Glutamatergic neuron (in vitro differentiated cells): ENCODE measurements around the gene POLD3. TPM values are rescaled to one million over a fixed set of nuclear protein-coding genes. Genes with fewer than 3 reads are reported as not detected.

Experiments used
- DNase-seq: peaks from one replicate; pipeline ENCODE4 v3.0.0; 2022
- H3K27ac Mint-ChIP-seq: one replicate; pipeline ENCODE4 v1.8.0; 2020; ENCODE audit warnings: mild to moderate bottlenecking, mixed read lengths, inconsistent platforms; ENCODE audit not compliant: unreplicated experiment
- H3K27me3 Mint-ChIP-seq: one replicate; pipeline ENCODE4 v1.8.0; 2020; ENCODE audit warnings: mild to moderate bottlenecking, moderate library complexity, mixed read lengths, inconsistent platforms; ENCODE audit not compliant: unreplicated experiment
- H3K36me3 Mint-ChIP-seq: one replicate; pipeline ENCODE4 v1.8.0; 2020; ENCODE audit warnings: mild to moderate bottlenecking, mixed read lengths, inconsistent platforms; ENCODE audit not compliant: unreplicated experiment
- H3K4me1 Mint-ChIP-seq: one replicate; pipeline ENCODE4 v1.8.0; 2020; ENCODE audit warnings: mild to moderate bottlenecking, low read depth, mixed read lengths, inconsistent platforms; ENCODE audit not compliant: unreplicated experiment
- H3K4me3 Mint-ChIP-seq: one replicate; pipeline ENCODE4 v1.8.0; 2020; ENCODE audit warnings: mild to moderate bottlenecking, mixed read lengths, inconsistent platforms; ENCODE audit not compliant: unreplicated experiment
- H3K9me3 Mint-ChIP-seq: one replicate; pipeline ENCODE4 v1.8.0; 2020; ENCODE audit warnings: mild to moderate bottlenecking, moderate library complexity, mixed read lengths, inconsistent platforms; ENCODE audit not compliant: unreplicated experiment
- total RNA-seq: library from RNA; stranded (reverse); fragmentation: NEBNext Ultra II Directional; extraction: Animal tissue kit (Norgen Biotek cat#: 25700); gene quantifications from one replicate; pipeline ENCODE4 v1.2.1, GENCODE V29; 2021; ENCODE audit not compliant: unreplicated experiment
- TF ChIP-seq, protein P1 (sequence below): fragments of 200-600 bp; sonication (generic); IDR thresholded peaks from one replicate; pipeline ENCODE4 v1.5.0; 2021; ENCODE audit not compliant: partially characterized antibody, unreplicated experiment

POLD3 gene
- total RNA-seq, 1 donor from 2014 or later = 9.0 TPM

DNA sequence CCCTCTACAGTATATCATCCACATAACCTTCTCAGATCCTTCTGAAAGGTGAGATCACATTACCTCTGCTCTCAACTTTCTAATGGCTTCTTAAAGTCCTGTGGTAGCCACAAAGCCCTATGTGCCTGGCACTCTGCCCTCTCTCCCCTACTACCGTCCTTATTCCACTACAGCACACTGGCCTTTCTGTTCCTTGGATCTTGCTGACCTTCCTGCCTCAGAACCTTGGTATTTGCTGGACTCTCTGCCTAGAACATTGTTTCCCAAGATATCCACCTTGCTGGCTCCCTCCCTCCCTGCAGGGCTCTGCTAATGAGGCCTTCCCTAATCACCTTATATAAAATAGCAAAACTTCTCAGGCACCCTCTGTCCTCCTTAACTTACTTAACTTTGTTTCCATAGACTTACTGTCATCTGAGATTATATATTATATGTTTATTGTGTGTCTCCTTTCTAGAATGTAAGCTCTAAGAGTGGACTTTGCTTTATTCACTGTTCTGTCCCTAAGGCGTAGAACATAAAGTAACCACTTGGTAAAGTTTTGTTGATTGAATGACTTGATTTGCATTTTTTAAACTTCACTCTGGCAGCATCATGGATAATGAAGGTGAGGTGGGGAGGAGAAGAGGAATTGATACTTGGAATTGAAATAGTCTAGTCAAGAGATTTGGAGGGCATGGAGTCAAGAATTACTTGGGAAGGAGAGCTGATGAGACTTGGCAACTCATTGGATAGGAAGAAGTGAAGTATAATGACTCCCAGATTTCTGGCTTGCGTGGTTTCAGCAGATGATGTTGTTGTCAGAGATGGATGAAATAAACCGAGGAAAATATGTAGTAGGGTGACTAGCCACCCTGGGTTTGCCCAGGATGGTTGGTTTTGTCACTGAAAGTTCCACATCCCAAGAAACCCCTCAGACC, 10.5 kb downstream of the POLD3 start:
- no peak overlapping the region for H3K4me3 Mint-ChIP-seq
- no peak for DNase-seq

DNA sequence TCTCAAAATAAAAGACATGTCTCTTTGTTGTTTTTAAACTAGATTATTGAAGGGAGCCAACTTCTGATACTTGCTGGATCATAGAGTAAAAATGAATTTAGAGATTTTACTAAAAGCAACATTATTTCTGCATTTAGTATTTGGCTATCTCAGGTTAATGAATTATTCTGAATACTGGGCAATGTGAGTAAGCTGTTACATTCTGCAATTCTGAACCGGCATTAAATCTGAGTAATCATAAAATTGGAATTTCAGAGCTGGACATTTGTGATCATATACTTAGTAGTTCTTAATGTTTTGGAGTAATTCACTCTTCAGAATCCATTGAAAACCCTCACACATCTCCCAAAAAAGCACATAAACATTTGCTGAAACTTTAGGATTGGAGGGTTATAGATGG, 11.5 kb downstream of the POLD3 start:
- Mint-ChIP-seq H3K9me3 (no peaks in the 10 kb centered on the region), H3K27ac (no peak overlapping the region), H3K4me3 (no peak overlapping the region)

More for the DNA sequence above, 10.5 kb downstream of the POLD3 start:
- no peaks in the 10 kb centered on the region for H3K9me3 Mint-ChIP-seq
- H3K36me3 Mint-ChIP-seq = no peaks in the 10 kb centered on the region
- TF ChIP-seq, protein P1, sequence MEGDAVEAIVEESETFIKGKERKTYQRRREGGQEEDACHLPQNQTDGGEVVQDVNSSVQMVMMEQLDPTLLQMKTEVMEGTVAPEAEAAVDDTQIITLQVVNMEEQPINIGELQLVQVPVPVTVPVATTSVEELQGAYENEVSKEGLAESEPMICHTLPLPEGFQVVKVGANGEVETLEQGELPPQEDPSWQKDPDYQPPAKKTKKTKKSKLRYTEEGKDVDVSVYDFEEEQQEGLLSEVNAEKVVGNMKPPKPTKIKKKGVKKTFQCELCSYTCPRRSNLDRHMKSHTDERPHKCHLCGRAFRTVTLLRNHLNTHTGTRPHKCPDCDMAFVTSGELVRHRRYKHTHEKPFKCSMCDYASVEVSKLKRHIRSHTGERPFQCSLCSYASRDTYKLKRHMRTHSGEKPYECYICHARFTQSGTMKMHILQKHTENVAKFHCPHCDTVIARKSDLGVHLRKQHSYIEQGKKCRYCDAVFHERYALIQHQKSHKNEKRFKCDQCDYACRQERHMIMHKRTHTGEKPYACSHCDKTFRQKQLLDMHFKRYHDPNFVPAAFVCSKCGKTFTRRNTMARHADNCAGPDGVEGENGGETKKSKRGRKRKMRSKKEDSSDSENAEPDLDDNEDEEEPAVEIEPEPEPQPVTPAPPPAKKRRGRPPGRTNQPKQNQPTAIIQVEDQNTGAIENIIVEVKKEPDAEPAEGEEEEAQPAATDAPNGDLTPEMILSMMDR = no peak
- no peak overlapping the region for H3K27ac Mint-ChIP-seq
- H3K4me1 Mint-ChIP-seq = no peaks in the 10 kb centered on the region
- no peaks in the 10 kb centered on the region for H3K27me3 Mint-ChIP-seq

DNA sequence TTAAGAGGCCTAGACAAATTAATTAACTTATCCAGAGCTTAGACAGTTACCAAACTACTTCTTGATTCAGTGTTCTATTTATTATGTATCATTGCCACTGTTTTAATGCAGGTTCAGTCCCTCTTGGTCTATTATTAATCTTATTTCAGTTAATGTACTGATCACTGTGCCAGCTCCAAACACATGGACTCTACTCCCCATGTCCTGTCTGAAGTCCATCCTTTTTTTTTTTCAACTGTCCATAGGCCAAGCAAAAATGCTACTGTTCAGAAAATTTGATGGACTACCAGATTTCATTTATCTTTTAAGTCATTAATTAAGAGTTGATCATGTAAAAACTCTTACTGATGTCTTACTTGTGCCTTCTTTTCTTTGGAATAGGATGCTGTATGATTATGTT, 11.9 kb downstream of the POLD3 start:
- no peaks in the 10 kb centered on the region for H3K36me3 Mint-ChIP-seq
- no peaks in the 10 kb centered on the region for H3K9me3 Mint-ChIP-seq
- H3K4me1 Mint-ChIP-seq = peaks cover 4% of the 10 kb centered on the region
- H3K4me3 Mint-ChIP-seq = no peak overlapping the region
- no peak for DNase-seq
- TF ChIP-seq, protein P1 = no peak
- H3K27ac Mint-ChIP-seq = no peak overlapping the region
- H3K27me3 Mint-ChIP-seq = no peaks in the 10 kb centered on the region

More for the DNA sequence above, 11.5 kb downstream of the POLD3 start:
- Mint-ChIP-seq H3K36me3 (no peaks in the 10 kb centered on the region), H3K4me1 (peaks cover 4% of the 10 kb centered on the region), H3K27me3 (no peaks in the 10 kb centered on the region)
- TF ChIP-seq, protein P1 = no peak
- no peak for DNase-seq

DNA sequence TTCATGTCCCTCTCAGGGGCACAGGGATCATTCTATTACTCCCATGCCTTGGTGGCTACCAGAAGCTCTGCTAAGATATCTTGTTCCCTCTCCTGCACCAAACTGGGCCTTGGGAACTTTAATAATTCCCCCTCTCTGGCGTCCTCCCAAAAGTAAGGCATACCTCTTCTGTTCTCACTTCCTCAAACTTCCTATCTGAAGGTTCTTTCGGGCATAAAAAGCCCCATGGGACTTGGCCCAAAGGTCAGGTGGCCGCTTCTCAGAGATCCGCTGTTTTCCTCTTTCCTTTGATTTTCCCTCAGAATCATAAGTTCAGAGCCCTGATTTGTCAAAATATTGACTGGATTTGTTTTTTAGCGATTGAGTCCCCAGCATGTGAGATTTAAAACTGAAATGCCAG, 13.0 kb downstream of the POLD3 start:
- peaks cover 4% of the 10 kb centered on the region for H3K4me1 Mint-ChIP-seq
- no peak overlapping the region for H3K4me3 Mint-ChIP-seq
- no peaks in the 10 kb centered on the region for H3K9me3 Mint-ChIP-seq
- H3K27ac Mint-ChIP-seq = no peak overlapping the region
- TF ChIP-seq, protein P1 = no peak
- no peaks in the 10 kb centered on the region for H3K36me3 Mint-ChIP-seq
- no peaks in the 10 kb centered on the region for H3K27me3 Mint-ChIP-seq
- no peak for DNase-seq

DNA sequence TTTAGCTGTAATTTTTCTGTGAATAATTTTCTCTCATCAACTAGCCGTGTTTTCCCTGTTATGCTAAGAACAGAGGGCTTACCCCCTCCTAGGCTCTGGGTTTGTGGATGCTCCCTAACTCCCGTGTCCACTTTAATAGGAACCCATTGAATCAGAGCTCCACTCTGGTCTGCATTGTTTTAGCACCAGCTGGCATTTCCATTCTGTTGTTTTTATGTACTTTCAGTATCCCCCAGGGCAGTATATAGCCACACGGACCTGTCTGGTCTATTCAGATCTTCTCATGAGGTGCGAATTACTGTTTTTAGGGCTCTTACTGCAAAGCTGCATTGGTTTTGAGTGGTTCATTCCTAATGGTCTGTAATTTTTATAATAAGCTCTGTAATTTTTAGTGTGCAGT, 16.0 kb downstream of the POLD3 start:
- TF ChIP-seq, protein P1 = no peak
- Mint-ChIP-seq H3K9me3 (no peaks in the 10 kb centered on the region), H3K27me3 (no peaks in the 10 kb centered on the region), H3K36me3 (no peaks in the 10 kb centered on the region), H3K4me1 (peaks cover 4% of the 10 kb centered on the region), H3K27ac (peak overlapping the region; percentile 56), H3K4me3 (peak overlapping the region; percentile 40)
- DNase-seq = no peak
